SK-N-SH treated with all-trans-retinoic acid at 6 μM for 48 hours (cell line): ENCODE data around the gene TSPAN14.

Experiments
- ATAC-seq: fragments of 200-7000 bp; cut with Tn5 transposase; 3 replicates; pipeline ENCODE4 v1.9.1; 2020; ENCODE audit warnings: mild to moderate bottlenecking, moderate library complexity
- ARNTL ChIP-seq: fragments of 450-650 bp; formaldehyde crosslinking; IDR thresholded peaks from 2 replicates; pipeline ENCODE4 v1.5.0; 2020; ENCODE audit warnings: low read depth, mild to moderate bottlenecking, moderate library complexity, borderline replicate concordance
- BACH2 ChIP-seq: fragments of 250-450 bp; sonication (Bioruptor Pico); IDR thresholded peaks from 2 replicates; pipeline ENCODE4 v1.9.0; 2021; ENCODE audit warnings: mild to moderate bottlenecking, borderline replicate concordance
- CSDC2 ChIP-seq: fragments of 250-450 bp; sonication (Bioruptor Pico); IDR thresholded peaks from 2 replicates; pipeline ENCODE4 v1.5.0; 2020; ENCODE audit warnings: mild to moderate bottlenecking, moderate library complexity
- ESRRG ChIP-seq: fragments of 250-450 bp; sonication (Bioruptor Pico); IDR thresholded peaks from 2 replicates; pipeline ENCODE4 v1.6.1; 2021; ENCODE audit warnings: mild to moderate bottlenecking
- GLIS3 ChIP-seq: fragments of 250-450 bp; sonication (Bioruptor Pico); IDR thresholded peaks from 2 replicates; pipeline ENCODE4 v1.5.0; 2020; ENCODE audit warnings: mild to moderate bottlenecking, moderate library complexity
- ISL1 ChIP-seq: fragments of 250-450 bp; sonication (Bioruptor Pico); IDR thresholded peaks from 2 replicates; pipeline ENCODE4 v2.1.2; 2022; ENCODE audit warnings: mild to moderate bottlenecking, moderate library complexity
- OSR1 ChIP-seq: fragments of 250-450 bp; sonication (Bioruptor Pico); IDR thresholded peaks from 2 replicates; pipeline ENCODE4 v1.8.0; 2022; ENCODE audit warnings: moderate library complexity, mild to moderate bottlenecking, inconsistent platforms
- PPARA ChIP-seq: fragments of 250-450 bp; sonication (Bioruptor Pico); IDR thresholded peaks from 2 replicates; pipeline ENCODE4 v1.5.0; 2020; ENCODE audit warnings: mild to moderate bottlenecking, borderline replicate concordance
- RARB ChIP-seq: fragments of 250-450 bp; sonication (Bioruptor Pico); IDR thresholded peaks from 2 replicates; pipeline ENCODE4 v1.8.0; 2021; ENCODE audit warnings: mild to moderate bottlenecking, moderate library complexity
- SNAI2 ChIP-seq: fragments of 250-450 bp; sonication (Bioruptor Pico); IDR thresholded peaks from 2 replicates; pipeline ENCODE4 v1.5.0; 2020; ENCODE audit warnings: mild to moderate bottlenecking, moderate library complexity
- TCF4 ChIP-seq: fragments of 250-450 bp; sonication (Bioruptor Pico); IDR thresholded peaks from 2 replicates; pipeline ENCODE4 v1.8.0; 2021; ENCODE audit warnings: mild to moderate bottlenecking, moderate library complexity, borderline replicate concordance
- TOX ChIP-seq: fragments of 250-450 bp; sonication (Bioruptor Pico); IDR thresholded peaks from 2 replicates; pipeline ENCODE4 v1.8.0; 2021; ENCODE audit warnings: mild to moderate bottlenecking, moderate library complexity, borderline replicate concordance
- ZFP3 ChIP-seq: fragments of 250-450 bp; sonication (Bioruptor Pico); IDR thresholded peaks from 2 replicates; pipeline ENCODE4 v1.5.0; 2020; ENCODE audit warnings: mild to moderate bottlenecking, moderate library complexity
- ZFP30 ChIP-seq: fragments of 450-650 bp; formaldehyde crosslinking; IDR thresholded peaks from 2 replicates; pipeline ENCODE4 v1.5.0; 2022; ENCODE audit warnings: mild to moderate bottlenecking, moderate library complexity
- ZNF565 ChIP-seq: fragments of 450-650 bp; formaldehyde crosslinking; conservative IDR thresholded peaks from 2 replicates; pipeline ENCODE4 v1.5.0; 2020; ENCODE audit warnings: low read depth, mild to moderate bottlenecking, moderate library complexity
- ZNF8 ChIP-seq: fragments of 450-650 bp; formaldehyde crosslinking; IDR thresholded peaks from 2 replicates; pipeline ENCODE4 v1.5.0; 2020; ENCODE audit warnings: mild to moderate bottlenecking, moderate library complexity
- TF ChIP-seq, protein P1 (sequence below): fragments of 250-450 bp; sonication (Bioruptor Pico); IDR thresholded peaks from 2 replicates; pipeline ENCODE4 v1.8.0; 2020; ENCODE audit warnings: mild to moderate bottlenecking, moderate library complexity, borderline replicate concordance
- TF ChIP-seq, protein P2 (sequence below): fragments of 250-450 bp; sonication (Bioruptor Pico); IDR thresholded peaks from 2 replicates; pipeline ENCODE4 v1.5.0; 2020; ENCODE audit warnings: mild to moderate bottlenecking, moderate library complexity
- TF ChIP-seq, protein P3 (sequence below): fragments of 250-450 bp; sonication (Bioruptor Pico); IDR thresholded peaks from 2 replicates; pipeline ENCODE4 v1.5.1; 2020; ENCODE audit warnings: low read depth, mild to moderate bottlenecking, moderate library complexity

Gene TSPAN14

DNA sequence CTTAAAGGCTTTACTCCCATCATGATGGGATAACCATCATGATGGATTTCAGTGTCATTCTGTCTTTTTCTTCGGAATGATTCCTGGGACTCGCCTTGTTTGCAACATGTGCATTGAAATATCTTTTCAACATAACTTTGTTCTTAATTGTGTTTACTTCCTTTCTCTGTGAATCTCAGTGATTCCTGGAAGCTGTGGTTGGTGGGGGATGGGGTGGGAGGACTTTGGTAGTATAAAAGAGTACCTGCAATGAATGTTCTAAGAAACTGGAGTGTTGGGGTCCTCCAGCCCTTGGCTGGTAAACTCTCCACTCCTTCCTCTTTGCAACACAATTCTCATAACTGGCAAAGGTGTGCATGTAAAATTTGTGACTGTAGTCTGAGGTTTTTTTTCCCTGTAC, 72.1 kb downstream of the TSPAN14 start:
- no peak for TF ChIP-seq ZNF8 (CRISPR knock-in tag)
- no peak for TF ChIP-seq CSDC2
- TF ChIP-seq OSR1 (CRISPR knock-in tag): no peak
- TF ChIP-seq, protein P1, sequence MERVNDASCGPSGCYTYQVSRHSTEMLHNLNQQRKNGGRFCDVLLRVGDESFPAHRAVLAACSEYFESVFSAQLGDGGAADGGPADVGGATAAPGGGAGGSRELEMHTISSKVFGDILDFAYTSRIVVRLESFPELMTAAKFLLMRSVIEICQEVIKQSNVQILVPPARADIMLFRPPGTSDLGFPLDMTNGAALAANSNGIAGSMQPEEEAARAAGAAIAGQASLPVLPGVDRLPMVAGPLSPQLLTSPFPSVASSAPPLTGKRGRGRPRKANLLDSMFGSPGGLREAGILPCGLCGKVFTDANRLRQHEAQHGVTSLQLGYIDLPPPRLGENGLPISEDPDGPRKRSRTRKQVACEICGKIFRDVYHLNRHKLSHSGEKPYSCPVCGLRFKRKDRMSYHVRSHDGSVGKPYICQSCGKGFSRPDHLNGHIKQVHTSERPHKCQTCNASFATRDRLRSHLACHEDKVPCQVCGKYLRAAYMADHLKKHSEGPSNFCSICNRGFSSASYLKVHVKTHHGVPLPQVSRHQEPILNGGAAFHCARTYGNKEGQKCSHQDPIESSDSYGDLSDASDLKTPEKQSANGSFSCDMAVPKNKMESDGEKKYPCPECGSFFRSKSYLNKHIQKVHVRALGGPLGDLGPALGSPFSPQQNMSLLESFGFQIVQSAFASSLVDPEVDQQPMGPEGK (CRISPR knock-in tag): no peak
- no peak for ATAC-seq

DNA sequence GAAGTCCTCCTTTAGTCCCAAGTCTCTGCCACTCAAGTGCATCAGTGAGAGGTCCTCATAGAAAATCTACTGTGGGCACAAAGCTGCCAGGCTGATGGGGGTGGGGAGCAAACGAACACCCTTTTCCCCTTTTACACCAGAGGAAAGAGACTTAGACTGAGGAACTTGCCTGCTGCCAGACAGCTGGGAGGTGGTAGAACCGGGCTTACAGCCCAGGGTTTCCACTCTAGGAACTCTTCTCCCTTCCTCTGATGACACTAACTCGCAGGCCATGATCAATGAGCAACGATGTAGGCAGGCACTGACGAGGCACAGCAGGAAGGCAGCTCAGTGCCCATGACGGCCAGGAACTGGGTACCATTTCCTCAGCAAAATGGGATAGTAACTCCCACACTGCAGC, 72.6 kb downstream of the TSPAN14 start:
- ATAC-seq: no peak

DNA sequence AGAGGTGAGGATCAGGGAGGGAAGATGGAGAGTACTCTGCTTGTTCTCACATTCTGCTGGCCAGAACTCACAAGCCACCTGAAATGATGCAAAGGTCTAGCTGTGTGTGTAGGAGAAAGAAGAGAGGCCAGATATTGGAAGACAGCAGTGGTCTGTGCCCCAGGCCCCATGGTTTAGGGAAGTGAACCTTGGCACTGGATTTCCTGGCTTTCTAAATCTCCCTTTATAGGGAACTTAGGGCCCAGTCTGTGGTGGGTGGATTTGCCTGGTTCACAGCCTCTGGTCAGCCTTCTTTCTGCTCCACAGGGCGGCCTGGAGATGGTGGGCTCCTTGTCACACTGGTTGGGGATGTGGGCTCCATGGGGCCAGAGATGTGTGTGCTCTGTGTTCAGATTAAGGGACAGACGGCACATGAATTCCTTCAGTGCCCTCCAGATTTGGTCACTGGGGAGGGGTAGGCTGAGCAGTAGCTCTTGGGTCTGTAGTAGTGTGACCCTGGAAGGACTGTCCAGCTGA, 74.1 kb downstream of the TSPAN14 start:
- TF ChIP-seq ZNF565: no peak
- TF ChIP-seq PPARA (CRISPR knock-in tag): no peak
- no peak for TF ChIP-seq RARB
- TF ChIP-seq GLIS3 (CRISPR knock-in tag): no peak
- TF ChIP-seq ISL1: no peak
- no peak for TF ChIP-seq ARNTL
- TF ChIP-seq ZFP30 (CRISPR knock-in tag): no peak
- TF ChIP-seq, protein P2, sequence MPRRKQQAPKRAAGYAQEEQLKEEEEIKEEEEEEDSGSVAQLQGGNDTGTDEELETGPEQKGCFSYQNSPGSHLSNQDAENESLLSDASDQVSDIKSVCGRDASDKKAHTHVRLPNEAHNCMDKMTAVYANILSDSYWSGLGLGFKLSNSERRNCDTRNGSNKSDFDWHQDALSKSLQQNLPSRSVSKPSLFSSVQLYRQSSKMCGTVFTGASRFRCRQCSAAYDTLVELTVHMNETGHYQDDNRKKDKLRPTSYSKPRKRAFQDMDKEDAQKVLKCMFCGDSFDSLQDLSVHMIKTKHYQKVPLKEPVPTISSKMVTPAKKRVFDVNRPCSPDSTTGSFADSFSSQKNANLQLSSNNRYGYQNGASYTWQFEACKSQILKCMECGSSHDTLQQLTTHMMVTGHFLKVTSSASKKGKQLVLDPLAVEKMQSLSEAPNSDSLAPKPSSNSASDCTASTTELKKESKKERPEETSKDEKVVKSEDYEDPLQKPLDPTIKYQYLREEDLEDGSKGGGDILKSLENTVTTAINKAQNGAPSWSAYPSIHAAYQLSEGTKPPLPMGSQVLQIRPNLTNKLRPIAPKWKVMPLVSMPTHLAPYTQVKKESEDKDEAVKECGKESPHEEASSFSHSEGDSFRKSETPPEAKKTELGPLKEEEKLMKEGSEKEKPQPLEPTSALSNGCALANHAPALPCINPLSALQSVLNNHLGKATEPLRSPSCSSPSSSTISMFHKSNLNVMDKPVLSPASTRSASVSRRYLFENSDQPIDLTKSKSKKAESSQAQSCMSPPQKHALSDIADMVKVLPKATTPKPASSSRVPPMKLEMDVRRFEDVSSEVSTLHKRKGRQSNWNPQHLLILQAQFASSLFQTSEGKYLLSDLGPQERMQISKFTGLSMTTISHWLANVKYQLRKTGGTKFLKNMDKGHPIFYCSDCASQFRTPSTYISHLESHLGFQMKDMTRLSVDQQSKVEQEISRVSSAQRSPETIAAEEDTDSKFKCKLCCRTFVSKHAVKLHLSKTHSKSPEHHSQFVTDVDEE (CRISPR knock-in tag): no peak
- TF ChIP-seq, protein P1 (CRISPR knock-in tag): no peak
- no peak for TF ChIP-seq SNAI2 (CRISPR knock-in tag)
- no peak for ATAC-seq

More for the DNA sequence above, 72.6 kb downstream of the TSPAN14 start:
- TF ChIP-seq ESRRG (CRISPR knock-in tag) (no peak), CSDC2 (no peak), ISL1 (no peak), RARB (no peak), ZNF8 (CRISPR knock-in tag) (no peak), TCF4 (CRISPR knock-in tag) (no peak), TOX (CRISPR knock-in tag) (no peak), ZFP3 (no peak), ZFP30 (CRISPR knock-in tag) (no peak), BACH2 (CRISPR knock-in tag) (no peak), GLIS3 (CRISPR knock-in tag) (no peak), OSR1 (CRISPR knock-in tag) (no peak), SNAI2 (CRISPR knock-in tag) (no peak), PPARA (CRISPR knock-in tag) (no peak)
- TF ChIP-seq, protein P2 (CRISPR knock-in tag): no peak
- TF ChIP-seq, protein P3, sequence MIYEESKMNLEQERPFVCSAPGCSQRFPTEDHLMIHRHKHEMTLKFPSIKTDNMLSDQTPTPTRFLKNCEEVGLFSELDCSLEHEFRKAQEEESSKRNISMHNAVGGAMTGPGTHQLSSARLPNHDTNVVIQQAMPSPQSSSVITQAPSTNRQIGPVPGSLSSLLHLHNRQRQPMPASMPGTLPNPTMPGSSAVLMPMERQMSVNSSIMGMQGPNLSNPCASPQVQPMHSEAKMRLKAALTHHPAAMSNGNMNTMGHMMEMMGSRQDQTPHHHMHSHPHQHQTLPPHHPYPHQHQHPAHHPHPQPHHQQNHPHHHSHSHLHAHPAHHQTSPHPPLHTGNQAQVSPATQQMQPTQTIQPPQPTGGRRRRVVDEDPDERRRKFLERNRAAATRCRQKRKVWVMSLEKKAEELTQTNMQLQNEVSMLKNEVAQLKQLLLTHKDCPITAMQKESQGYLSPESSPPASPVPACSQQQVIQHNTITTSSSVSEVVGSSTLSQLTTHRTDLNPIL (CRISPR knock-in tag): no peak
- TF ChIP-seq, all 23 proteins: peak for 0
